Urothelium cell line (cell line): ENCODE data around the gene FAM43A.

Experiments
- DNase-seq: peaks from one replicate; pipeline ENCODE4 v3.0.0; 2011; ENCODE audit warnings: low spot score, mixed read lengths
- FAIRE-seq: peaks from 2 replicates; lab custom pipeline; 2011; peaks lifted over from hg19 to GRCh38; lab: Jason Lieb, UNC

Gene FAM43A

DNA sequence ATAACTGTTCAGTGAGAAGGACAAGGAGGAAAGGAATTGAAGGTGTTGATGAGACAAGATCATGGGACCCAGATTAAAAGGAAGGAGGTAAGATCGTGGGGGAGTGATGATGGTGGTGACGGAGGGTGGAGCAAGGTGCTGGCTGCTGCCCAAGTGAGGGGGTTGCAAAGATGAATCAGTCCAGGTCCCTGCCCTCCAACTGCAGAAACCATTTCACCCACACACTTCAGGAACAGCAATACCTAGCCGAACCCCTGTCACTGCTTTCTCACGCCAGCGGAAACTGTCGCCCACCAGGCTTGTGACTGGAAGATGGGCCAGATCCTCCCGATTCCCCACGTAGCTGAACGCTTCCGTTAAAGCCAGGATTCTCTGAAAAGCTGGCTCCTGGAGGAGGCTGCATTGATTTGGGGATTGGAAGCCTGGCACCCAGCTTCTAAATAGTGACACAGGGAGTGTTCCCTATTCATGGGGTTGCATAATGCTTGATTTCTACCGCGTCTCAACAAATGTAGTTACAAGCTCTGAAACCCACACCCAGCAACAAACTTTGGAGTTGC, 10.5 kb upstream of the FAM43A start:
- DNase-seq (no peak), FAIRE-seq (no peak)

DNA sequence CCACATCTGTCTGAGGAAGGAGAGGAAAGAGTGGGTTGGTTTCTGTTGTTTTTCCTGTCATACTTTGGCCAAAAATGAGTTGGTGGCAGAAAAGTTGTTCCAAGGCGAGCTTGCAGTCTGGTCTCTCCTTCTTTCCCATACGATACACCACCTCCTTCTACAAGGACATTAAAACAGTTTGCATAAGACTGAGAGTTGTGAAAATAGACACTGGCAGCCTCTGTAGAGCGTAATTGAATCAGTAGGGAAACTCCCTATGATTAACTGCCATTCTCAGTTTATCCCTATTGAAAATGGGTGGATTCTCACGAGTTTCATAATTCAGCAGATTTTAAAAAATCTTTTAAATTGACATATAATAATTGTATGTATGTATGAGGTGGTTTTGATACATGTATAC, 10.0 kb upstream of the FAM43A start:
- DNase-seq, result no peak
- no peak for FAIRE-seq

DNA sequence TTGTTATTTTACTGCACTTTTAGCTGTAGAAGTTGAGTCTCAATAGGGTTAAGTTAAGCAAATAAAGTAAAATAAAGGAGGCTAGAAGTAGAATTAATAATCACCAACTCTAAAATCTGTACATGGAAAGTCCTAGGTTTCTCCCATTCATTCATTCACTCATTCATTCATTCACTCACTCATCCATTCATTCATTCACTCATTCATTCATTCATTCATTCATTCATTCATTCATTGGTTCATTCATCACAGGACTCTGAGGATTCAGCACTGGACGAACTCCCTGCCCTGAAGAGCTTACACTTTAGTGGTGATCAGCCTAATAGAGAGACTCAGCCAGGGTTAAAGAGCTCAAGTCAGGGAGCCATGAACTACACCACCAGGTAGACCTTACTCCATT, 9.2 kb upstream of the FAM43A start:
- FAIRE-seq (no peak), DNase-seq (no peak)

DNA sequence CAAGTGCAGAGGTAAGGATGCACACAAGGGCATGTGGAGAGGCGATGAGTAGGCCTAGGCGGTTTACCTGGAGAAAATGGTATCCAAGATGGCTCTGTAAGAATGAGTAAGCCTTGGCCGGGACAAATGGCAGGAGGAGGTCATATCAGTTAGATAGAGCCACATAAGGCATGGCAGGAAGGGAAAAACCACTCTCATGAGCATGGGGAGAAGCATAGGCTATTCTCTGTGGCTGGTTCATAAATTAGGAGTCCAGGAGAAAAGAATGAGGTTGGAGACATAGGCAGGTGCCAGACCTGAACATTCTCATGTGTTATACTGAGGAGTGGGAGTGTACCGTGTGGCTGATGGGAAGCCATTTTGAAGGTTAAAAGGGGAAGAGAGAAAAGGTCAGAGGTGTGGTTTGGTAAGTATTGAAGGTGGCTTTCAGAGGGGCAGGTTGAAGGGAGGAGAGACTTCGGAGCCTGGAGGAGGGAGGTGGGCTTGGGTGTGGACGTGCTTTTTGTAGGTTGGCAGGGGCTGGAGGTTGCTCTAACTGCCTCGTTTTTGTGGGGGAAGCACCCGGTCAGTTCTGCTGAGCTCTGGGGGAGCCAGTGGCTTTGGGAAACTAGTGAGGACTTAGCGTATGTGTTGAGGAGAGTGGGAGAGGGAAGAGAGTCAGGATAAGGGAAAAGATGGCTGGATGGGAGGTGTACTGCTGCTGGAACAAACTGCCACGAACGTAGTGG, 4.6 kb upstream of the FAM43A start:
- no peak for FAIRE-seq
- DNase-seq, result no peak

DNA sequence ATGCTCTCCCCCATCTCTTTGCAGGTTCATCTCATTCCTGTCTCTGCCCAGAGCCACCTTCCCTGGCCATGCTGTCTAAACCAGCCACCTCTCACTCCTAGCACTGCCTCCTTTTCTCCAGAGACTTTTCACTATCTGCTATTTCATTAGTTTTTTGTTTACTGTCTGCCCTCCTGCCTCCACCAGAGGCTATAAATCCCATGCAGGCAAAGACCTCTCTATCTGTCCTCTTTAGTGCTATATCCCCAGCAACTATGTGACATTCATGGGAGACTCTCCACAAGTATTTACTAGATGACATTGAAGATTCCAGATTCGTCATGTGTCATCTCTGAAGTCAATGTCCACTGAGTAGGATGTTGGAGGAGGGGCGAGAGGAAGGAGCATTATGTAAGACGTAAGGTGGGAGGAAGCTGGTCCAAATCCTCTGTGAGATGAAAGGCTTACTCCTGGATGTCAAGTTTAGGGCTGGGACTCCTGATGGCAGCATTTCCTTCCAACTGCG, 3.4 kb upstream of the FAM43A start:
- DNase-seq (no peak), FAIRE-seq (peak; percentile 40)

DNA sequence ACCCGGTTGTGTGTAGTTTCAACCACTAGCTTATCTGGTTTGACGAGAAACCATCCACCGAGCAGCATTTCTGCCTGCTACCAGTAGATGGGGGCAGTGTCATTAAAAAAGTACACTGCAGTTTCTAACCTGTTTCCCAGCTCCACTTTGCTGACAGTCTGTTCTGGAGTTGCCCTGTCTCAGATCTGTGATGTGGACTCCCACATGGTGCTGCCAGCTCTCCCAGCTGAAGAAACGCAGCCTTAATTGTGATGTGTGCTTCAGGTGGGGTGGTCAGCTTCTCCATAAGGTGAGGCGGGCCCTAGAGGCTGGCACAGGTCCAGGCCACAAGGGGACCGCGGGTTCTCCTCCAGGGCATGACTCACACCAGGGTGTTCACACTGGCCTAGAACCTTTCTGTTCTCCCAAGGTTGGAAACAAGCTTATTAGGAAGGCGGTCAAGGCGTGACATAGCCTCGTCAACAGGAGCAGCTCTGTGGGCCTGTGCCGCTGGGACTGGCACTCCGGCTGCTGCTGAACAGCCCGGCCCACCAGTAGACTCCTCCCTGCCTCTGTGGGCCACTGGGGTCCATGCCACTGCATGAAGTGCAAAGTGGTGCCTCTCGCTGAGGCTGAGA, 2.9 kb upstream of the FAM43A start:
- peak; percentile 73 for DNase-seq
- peak; percentile 53 for FAIRE-seq

DNA sequence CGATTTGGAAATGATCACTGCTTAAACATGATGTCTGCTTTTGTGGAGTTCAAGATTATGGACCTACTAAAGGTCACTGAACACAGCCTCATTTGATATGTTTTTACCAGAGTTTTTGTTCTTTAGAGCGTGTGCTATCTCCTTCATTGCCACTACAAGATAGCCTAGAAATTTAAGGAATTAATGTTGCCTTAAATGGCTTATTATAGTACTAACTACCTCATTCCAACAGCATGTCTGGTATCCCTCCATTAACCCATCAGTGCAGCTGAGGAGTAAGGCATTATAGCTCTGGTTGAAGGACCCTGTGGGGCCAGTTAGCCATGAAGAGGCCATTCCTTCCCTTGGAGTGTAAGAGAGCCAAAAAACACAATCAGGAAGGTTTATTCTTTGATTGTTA, 2.3 kb upstream of the FAM43A start:
- DNase-seq (no peak), FAIRE-seq (no peak)

DNA sequence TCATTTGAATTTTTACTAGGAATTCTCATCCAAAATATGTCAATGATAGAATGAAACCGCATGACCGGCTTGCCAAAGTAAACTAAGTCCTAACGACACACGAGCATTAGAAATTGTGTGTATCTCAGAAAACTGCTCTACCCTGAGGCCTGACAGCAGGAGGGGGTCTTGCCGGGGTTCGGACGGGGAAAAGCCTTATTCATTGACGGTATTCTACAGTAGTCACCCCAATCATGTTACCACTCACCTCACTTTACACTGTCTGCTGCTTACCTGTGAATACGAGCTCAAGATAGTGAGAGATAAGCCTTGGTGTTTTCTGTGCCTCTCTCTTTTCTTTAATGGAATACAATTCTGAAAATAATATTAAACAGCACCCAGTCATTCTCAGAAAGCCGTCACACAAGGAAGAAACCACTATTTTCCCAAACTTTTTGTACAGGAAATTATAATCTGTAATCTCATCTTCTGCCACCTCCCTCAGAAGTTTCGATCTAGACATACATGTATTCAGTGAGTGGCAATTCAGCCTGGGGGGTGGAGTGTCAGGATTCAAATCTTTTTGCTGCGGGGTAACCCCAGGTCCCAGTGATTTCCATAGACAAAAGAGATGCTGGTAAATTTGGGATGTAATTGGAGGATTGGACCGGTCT, 492 bp upstream of the FAM43A start:
- FAIRE-seq (no peak), DNase-seq (no peak)

DNA sequence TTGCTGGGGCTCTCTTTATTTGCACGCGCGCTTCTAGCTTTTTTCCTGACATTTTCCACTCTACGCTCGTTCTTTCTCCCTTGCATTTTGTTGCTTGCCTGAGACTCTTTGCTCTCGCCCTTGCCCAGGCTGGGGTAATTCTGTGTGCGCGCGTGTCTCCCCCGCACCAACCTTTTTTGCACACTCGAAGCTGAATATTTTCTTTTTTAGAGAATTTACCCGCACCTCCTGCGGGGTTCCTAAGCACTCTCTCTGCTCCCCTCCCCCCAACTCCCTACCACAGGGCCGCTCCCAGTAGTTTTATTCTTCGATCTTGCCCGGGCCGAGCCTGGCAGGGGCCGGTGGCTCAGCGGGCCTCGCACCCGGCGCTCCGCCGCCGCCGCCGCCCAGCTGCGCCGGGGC, 732 bp downstream of the FAM43A start:
- DNase-seq (no peak), FAIRE-seq (no peak)

DNA sequence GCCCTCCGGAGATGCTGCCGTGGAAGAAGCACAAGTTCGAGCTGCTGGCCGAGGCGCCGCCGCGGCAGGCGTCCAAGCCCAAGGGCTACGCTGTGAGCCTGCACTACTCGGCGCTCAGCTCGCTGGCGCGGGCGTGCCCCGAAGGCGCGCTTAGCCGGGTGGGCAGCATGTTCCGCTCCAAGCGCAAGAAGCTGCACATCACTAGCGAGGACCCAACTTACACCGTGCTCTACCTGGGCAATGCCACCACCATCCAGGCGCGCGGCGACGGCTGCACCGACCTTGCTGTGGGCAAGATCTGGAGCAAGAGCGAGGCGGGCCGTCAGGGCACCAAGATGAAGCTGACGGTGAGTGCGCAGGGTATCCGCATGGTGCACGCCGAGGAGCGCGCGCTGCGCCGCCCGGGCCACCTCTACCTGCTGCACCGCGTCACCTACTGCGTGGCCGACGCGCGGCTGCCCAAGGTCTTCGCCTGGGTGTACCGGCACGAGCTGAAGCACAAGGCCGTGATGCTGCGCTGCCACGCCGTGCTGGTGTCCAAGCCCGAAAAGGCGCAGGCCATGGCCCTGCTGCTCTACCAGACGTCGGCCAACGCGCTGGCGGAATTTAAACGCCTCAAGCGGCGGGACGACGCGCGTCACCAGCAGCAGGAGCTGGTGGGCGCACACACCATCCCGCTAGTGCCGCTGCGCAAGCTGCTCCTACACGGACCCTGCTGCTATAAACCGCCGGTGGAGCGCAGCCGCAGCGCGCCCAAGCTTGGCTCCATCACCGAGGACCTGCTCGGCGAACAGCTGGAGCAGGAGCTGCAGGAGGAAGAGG, 1.3 kb downstream of the FAM43A start:
- no peak for FAIRE-seq
- DNase-seq, result no peak

DNA sequence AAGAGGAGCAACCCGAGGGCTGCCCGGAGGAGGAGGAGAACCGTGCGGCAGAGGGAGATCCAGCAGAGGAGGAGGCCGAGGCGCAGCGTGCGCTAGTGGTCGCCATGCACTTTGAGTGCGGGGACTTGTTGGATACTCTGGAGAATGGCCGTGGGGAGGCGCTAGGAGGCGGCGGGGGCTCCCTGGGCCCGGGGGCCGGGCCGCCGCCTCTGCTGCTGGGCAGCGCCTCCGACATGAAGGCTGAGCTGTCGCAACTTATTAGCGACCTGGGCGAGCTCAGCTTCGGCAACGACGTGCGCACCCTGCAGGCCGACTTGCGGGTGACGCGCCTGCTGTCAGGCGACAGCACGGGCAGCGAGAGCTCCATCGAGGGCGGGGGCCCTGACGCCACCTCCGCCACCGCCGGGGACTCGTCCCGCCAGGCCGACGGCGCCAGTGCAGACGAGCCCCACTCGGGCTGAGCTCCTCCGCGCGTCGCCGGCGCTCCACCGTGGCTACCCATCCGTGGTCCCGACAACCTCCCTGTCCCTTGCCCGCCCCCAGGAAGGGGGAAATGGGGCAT, 2.0 kb downstream of the FAM43A start:
- FAIRE-seq, result no peak

DNA sequence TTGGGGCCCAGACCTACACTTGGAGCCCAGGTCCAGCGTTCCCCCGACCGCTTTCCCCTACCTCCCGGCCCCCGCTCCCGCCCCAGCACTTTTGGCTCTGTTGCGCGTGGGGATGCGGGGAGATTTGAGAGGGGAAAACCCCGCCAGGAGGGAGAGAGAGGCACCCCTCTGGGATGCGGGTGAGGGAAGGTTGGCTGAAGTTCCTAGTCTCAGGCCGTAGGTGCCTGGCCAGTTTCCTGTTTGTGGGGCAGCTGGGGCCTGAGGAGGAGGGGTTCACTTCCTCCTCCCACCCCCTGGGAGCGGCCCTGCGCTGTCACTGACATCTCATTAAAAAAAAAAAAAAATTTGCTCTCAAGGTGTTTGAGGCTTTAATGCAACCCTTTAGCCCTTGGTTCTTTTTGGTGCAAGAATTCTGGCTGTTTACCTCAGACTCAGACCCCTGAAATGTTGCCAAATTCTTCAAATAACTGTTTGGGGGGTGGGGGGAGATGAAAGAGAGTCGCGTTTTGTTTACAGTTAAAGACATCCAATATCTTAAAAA, 2.6 kb downstream of the FAM43A start:
- no peak for FAIRE-seq
- peak; percentile 62 for DNase-seq

More for the DNA sequence above, 2.0 kb downstream of the FAM43A start:
- DNase-seq, result no peak

DNA sequence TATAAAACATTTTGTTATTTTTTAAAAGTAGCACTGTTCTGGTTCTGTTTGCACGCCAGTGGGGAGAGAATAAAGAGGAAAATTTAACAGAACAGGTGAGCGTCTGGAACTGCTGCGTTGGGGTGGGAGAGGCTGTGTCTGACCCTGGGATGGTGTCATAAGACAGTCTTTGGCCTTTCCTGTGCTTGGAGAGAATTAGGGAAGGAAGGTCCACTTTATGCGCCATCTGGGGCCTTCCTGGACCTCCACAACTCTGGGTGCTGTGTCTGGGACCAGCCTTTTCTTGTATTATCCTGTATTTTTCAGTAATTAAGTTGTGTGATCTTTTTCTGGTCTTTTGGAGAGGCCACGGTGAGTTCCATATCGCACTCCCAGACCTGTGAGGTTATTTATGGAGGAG, 3.3 kb downstream of the FAM43A start:
- DNase-seq (no peak), FAIRE-seq (no peak)

DNA sequence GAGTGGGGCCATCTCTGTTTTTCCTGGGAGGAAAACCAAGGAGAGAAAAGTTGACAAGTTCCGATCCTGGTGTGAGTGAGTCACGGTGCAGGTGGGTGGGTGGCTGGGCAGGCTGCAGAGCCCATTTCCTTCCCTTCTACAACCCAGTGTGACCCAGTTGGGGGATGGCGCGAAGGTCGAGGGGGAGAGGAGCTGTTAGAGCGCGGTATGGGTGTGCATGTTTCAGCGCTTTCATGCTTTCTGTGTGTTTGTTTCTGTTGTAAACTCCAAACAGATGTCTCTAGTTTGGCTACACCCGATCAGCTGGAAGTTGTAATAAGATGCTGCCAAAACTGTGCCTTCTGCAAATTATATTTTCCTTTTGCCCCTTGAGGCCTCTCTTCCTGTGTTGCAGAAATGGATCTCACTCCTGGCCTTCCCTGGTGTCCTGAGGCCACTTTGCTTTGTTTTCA, 3.8 kb downstream of the FAM43A start:
- FAIRE-seq (no peak), DNase-seq (peak; percentile 64)

DNA sequence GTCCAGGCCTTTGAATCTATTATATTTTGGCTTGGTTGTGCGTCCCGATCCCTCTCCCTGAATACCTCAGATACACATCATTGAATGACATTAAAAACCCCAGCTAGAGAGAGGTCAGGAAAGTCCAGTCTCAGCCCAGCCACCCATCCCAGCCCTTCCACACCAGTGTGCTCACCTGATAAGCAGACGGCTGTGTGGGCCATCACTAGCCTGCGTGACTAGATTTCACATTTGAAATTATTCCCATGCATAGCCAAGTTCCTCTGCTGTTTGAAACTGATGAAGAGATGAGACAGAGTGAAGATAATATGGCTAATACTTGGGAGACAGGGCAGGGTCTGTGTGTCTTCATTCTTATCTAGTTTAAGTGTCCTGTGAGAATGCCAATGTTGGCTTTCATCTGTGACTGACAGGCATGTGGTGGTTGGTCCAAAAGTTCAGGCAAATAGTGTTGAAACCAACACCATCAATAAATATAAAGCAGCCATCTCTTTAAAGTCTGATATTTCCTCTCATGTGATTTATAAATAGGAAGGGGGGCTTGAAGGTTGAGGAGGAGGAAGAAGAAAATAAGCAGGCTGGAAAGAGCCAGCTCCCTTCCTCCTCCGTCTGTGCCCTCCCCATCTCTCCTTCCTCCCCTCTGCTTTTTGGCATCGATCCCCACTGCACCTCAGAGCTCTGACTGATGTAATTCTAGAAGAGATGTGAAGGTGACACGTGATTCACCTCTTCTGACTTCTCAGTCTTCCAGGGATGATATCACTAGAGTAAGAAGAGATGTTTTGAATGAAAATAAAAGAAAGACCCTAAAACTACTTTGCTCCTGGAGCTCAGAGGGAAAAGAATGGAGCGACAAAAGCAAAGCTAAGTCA, 5.1 kb downstream of the FAM43A start:
- DNase-seq (peak; percentile 64), FAIRE-seq (no peak)

DNA sequence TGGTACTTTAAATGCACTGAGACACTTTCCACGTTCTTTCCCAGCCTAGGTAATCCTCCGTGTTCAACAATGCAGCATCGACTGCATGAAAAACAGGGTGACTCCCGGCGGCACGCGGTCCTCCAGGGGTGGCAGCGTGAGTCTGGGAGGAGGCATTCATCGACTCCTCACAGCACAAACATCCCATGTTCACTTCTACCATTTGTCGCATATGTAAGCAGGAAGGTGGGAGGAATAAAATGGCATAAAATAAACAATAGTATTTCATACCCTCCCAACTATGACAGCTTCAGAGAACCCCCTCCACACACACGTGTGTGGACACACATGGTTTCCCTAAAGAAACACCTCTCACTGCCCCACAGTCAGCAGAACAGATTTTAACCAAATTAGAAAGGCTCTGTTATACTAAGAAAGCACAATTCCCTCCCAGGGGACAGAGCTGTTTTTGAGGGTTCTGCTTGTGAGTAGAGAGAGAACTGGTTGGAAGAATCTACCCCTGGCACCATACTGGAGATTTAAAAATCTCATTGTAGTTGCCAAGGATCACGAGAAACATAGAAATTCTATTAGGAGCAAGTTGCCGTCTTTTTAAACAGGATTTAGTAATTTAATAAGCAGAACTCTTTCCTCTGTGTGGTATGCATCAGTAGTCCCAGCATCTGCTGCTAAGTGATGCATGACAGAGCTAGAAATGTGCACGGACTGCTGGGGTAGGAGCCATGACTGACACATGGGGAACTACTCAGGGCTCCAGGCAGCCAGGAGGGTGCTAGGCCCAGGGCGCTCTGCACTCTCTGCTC, 6.0 kb downstream of the FAM43A start:
- FAIRE-seq (no peak), DNase-seq (no peak)

DNA sequence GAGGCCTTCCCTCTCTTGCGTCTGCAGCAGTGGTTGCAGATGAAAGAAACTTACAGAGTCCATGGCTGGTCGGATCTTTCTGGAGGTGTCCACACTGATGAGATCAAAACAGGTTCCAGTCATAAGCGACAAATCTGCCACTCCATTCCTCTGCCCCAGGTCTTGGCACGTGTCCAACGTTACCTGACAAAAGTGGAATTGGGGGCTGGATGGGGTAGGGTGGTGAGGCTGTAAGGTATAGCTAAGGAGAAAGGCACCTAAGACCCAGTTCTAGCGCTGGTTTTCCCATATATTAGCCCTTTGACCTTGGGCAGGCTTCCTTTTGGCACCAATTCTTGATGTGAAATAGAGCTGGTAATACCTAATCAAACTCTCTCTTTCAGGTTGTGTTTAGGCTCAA, 11.0 kb downstream of the FAM43A start:
- DNase-seq (no peak), FAIRE-seq (no peak)

DNA sequence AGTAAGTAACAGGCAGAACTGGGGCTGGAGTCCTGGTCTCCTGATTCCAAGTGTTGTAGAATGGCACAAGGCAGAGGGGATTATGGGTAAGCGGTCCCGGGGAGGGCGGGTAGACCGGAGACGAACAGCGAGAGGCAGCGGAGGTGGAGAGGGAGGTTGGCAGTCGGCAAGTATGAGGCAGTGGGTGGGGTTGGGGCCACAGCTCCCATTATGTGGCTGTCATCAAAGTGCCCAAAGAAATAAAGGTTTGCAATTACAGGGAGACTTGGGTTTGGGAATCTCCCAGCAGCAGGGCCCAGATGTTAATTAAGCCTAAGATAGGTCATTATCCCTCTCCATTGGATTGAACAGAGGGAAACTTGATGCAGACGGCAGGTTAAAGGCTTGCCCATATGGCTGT, 16.9 kb downstream of the FAM43A start:
- FAIRE-seq, result no peak
- no peak for DNase-seq
